ENCODE measurements around the gene ROR2. TPM values are rescaled to one million over a fixed set of nuclear protein-coding genes. Genes with fewer than 3 reads are reported as not detected.
"Not testable (repeated sequence)": the region's sequence is repeated elsewhere in the genome, so short reads cannot be mapped to it uniquely, and the experiment has no call there.

ROR2 gene
- total and polyA plus RNA-seq, 2 of the 8 experiments (the other 6 are each of a cell fraction or from before 2014, with no cell fraction given) = 2.7 to 4.3 TPM

DNA sequence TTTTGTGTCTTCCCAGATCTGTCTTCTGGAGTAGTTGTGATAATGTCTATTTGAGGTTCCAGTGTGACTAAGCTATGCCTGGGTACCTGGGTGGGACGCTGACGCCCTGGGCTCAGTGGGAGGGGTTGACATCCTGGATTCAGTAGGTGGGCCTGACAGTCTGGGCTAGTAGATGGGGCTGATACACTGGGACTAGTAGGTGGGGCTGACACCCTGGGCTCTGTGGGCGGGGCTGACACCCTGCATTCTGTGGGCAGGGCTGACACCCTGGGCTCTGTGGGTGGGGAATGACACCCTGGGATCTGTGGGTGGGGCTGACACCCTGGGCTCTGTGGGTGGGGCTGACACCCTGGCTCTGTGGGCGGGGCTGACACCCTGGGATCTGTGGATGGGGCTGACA is 153.5 kb downstream of the ROR2 start:
- H3K36me3 ChIP-seq (ENCODE audit: control insufficient read depth in 2 of 4, insufficient read depth in 4 of 4, low read length in 3 of 4); H4K20me1 ChIP-seq (replicated peaks in 1 of 2; ENCODE audit: control insufficient read depth in 1 of 2, insufficient read depth in 2 of 2, low read length in 2 of 2); POLR2A ChIA-PET (ENCODE audit: partially characterized antibody); H3K9me3 ChIP-seq (ENCODE audit: insufficient read depth in 2 of 2, low read depth in 1 of 2, low read length in 1 of 2); H3K9ac ChIP-seq (replicated peaks in 1 of 4; ENCODE audit: extremely low read depth in 1 of 4, low read depth in 3 of 4, low read length in 3 of 4); H4K91ac ChIP-seq (replicated peaks; ENCODE audit: insufficient read length, low read length); DNase-seq (ENCODE audit: low read depth in 1 of 2, low spot score in 2 of 2); H3K27me3 ChIP-seq (replicated peaks in 1 of 4; ENCODE audit: control insufficient read depth in 3 of 4, extremely low read depth in 1 of 4, insufficient read depth in 3 of 4, low read length in 3 of 4); H3K56ac ChIP-seq (replicated peaks; ENCODE audit: insufficient read length, low read depth, low read length); H2BK5ac ChIP-seq (ENCODE audit: low read depth, low read length); H2AK5ac ChIP-seq (ENCODE audit: low read depth, low read length); H3K27ac ChIP-seq (ENCODE audit: low read depth, low read length); H3K4me3 ChIP-seq (ENCODE audit: extremely low read depth in 1 of 4, insufficient read depth in 2 of 4, low read depth in 3 of 4, low read length in 4 of 4); FAIRE-seq; H4K5ac ChIP-seq (ENCODE audit: insufficient read length, low read depth, low read length); H3K14ac ChIP-seq (ENCODE audit: insufficient read length); H3K23me2 ChIP-seq (ENCODE audit: low read depth, low read length); H2AFZ ChIP-seq (ENCODE audit: low read length); H2BK15ac ChIP-seq (ENCODE audit: low read length); H3K4ac ChIP-seq (replicated peaks; ENCODE audit: insufficient read length, low read depth, low read length); H3K4me1 ChIP-seq (replicated peaks in 1 of 4; ENCODE audit: control insufficient read depth in 3 of 4, insufficient read depth in 4 of 4, low read length in 3 of 4); H3K79me2 ChIP-seq (ENCODE audit: control insufficient read depth in 1 of 2, insufficient read depth in 2 of 2, low read length in 2 of 2); H2BK20ac ChIP-seq (ENCODE audit: low read length); H2BK12ac ChIP-seq (ENCODE audit: low read depth, low read length); H3K23ac ChIP-seq (ENCODE audit: insufficient read length); H3K4me2 ChIP-seq (ENCODE audit: insufficient read depth in 1 of 2, low read depth in 2 of 2, low read length in 2 of 2); H3K79me1 ChIP-seq (ENCODE audit: low read depth, low read length); H3K18ac ChIP-seq (ENCODE audit: extremely low read depth, low read length); H2BK120ac ChIP-seq (replicated peaks; ENCODE audit: low read depth, low read length); H4K8ac ChIP-seq (ENCODE audit: extremely low read depth, insufficient read depth, low read length): not testable (repeated sequence)
- WGBS, 2 experiments (ENCODE audit: extremely low coverage in 1 of 2, insufficient coverage in 1 of 2, insufficient read length in 1 of 2, insufficient replicate concordance in 2 of 2, low coverage in 1 of 2, low lambda C conversion rate in 2 of 2, missing lambda C conversion rate in 1 of 2) = 92% methylated on average over 3 of the region's 4 CpGs; no CpG with 5 or more reads in 1 of the 2 experiments
- CTCF ChIA-PET (ENCODE audit: partially characterized antibody) = interaction anchor here (1.0 to 3.6 kb wide), 2 partner anchors 21 to 38 kb away, joined by 3 to 13 read pairs; no protein-coding TSS in a partner anchor

All from H1 (cell line).